Astrocyte (in vitro differentiated cells and primary cell): ENCODE measurements around the gene VPS26C. TPM values are rescaled to one million over a fixed set of nuclear protein-coding genes. Genes with fewer than 3 reads are reported as not detected.

Experiments used
- DNase-seq: peaks from one replicate; pipeline ENCODE4 v3.0.0-alpha.2; 2010; ENCODE audit warnings: low read depth
- FAIRE-seq: peaks from 2 replicates; lab custom pipeline; 2011; peaks lifted over from hg19 to GRCh38; lab: Jason Lieb, UNC
- H2AFZ ChIP-seq: 2 replicates; pipeline ENCODE4 v1.6.0; 2012; ENCODE audit warnings: low read depth, low read length, inconsistent platforms
- H3K27ac ChIP-seq: 2 replicates; pipeline ENCODE4 v1.5.1; 2011; ENCODE audit warnings: low read depth, low read length, inconsistent platforms
- H3K27me3 ChIP-seq: 2 replicates; pipeline ENCODE4 v1.6.0; 2011; ENCODE audit warnings: low read length, inconsistent platforms; ENCODE audit not compliant: insufficient read depth
- H3K36me3 ChIP-seq: 2 replicates; pipeline ENCODE4 v1.5.1; 2011; ENCODE audit warnings: low read length, inconsistent platforms; ENCODE audit not compliant: insufficient read depth
- H3K4me1 ChIP-seq: 2 replicates; pipeline ENCODE4 v1.5.1; 2011; ENCODE audit warnings: low read length, inconsistent platforms; ENCODE audit not compliant: insufficient read depth
- H3K4me2 ChIP-seq: 2 replicates; pipeline ENCODE4 v1.6.0; 2012; ENCODE audit warnings: low read length, inconsistent platforms
- H3K4me3 ChIP-seq: 2 replicates; pipeline ENCODE4 v1.5.1; 2011; ENCODE audit warnings: low read depth, mild to moderate bottlenecking, low read length, inconsistent platforms; ENCODE audit not compliant: insufficient read depth
- H3K79me2 ChIP-seq: 2 replicates; pipeline ENCODE4 v1.6.0; 2012; ENCODE audit warnings: mild to moderate bottlenecking, low read length, inconsistent platforms; ENCODE audit not compliant: insufficient read depth
- H3K9ac ChIP-seq: 2 replicates; pipeline ENCODE4 v1.6.0; 2012; ENCODE audit warnings: mild to moderate bottlenecking, low read length, inconsistent platforms
- H3K9me3 ChIP-seq: 2 replicates; pipeline ENCODE4 v1.5.1; 2012; ENCODE audit warnings: low read depth, mild to moderate bottlenecking, low read length, inconsistent platforms; ENCODE audit not compliant: insufficient read depth
- H4K20me1 ChIP-seq: 2 replicates; pipeline ENCODE4 v1.6.0; 2012; ENCODE audit warnings: low read length, inconsistent platforms; ENCODE audit not compliant: insufficient read depth
- H3K27ac Mint-ChIP-seq: one replicate; pipeline ENCODE4 v1.8.0; 2021; ENCODE audit warnings: mild to moderate bottlenecking, mixed read lengths; ENCODE audit not compliant: unreplicated experiment
- H3K27me3 Mint-ChIP-seq: one replicate; pipeline ENCODE4 v1.8.0; 2021; ENCODE audit warnings: low read depth, mixed read lengths; ENCODE audit not compliant: unreplicated experiment
- H3K36me3 Mint-ChIP-seq: one replicate; pipeline ENCODE4 v1.8.0; 2021; ENCODE audit warnings: low read depth, mixed read lengths; ENCODE audit not compliant: unreplicated experiment
- H3K4me1 Mint-ChIP-seq: one replicate; pipeline ENCODE4 v1.8.0; 2021; ENCODE audit warnings: low read depth, mixed read lengths; ENCODE audit not compliant: unreplicated experiment
- H3K4me3 Mint-ChIP-seq: one replicate; pipeline ENCODE4 v1.8.0; 2021; ENCODE audit warnings: mild to moderate bottlenecking, moderate library complexity, mixed read lengths; ENCODE audit not compliant: unreplicated experiment
- H3K9me3 Mint-ChIP-seq: one replicate; pipeline ENCODE4 v1.8.0; 2021; ENCODE audit warnings: mild to moderate bottlenecking, mixed read lengths; ENCODE audit not compliant: unreplicated experiment
- EZH2 ChIP-seq: IDR thresholded peaks from 2 replicates; pipeline ENCODE4 v1.6.1; 2012; ENCODE audit warnings: mild to moderate bottlenecking, low read length, inconsistent platforms; ENCODE audit not compliant: insufficient read depth
- total RNA-seq: library from RNA; stranded (reverse); gene quantifications from 2 replicates; pipeline ENCODE4 v1.2.1, GENCODE V29; 2021
- TF ChIP-seq, protein P1 (sequence below): IDR thresholded peaks from 2 replicates; pipeline ENCODE4 v1.5.1; 2011; ENCODE audit warnings: low read depth, mild to moderate bottlenecking, inconsistent platforms, low read length, moderate library complexity; ENCODE audit not compliant: insufficient read depth

Gene VPS26C
- total RNA-seq, 1 donor from 2014 or later = 52.9 TPM

GRCh38 chr21:37199057-37199924, 67.8 kb downstream of the VPS26C start:
- Mint-ChIP-seq H3K27ac (peak overlapping the region; percentile 38), H3K9me3 (no peaks in the 10 kb centered on the region), H3K36me3 (peaks cover 33% of the 10 kb centered on the region), H3K4me1 (peaks cover 22% of the 10 kb centered on the region), H3K4me3 (no peak overlapping the region), H3K27me3 (no peaks in the 10 kb centered on the region)
- Histone ChIP-seq H4K20me1 (peaks cover 32% of the 10 kb centered on the region), H3K79me2 (peaks cover 6% of the 10 kb centered on the region), H3K4me1 (peaks cover 18% of the 10 kb centered on the region), H3K4me3 (no peak overlapping the region), H3K36me3 (peaks cover 47% of the 10 kb centered on the region), H3K27me3 (no peaks in the 10 kb centered on the region), H3K4me2 (peak overlapping the region; percentile 72), H3K9ac (peak overlapping the region; percentile 62), H3K9me3 (no peaks in the 10 kb centered on the region), H3K27ac (peak overlapping the region; percentile 77), H2AFZ (no peak overlapping the region)
- DNase-seq (peak; percentile 68), FAIRE-seq (no peak)
- TF ChIP-seq EZH2 = no peak
- TF ChIP-seq, protein P1, sequence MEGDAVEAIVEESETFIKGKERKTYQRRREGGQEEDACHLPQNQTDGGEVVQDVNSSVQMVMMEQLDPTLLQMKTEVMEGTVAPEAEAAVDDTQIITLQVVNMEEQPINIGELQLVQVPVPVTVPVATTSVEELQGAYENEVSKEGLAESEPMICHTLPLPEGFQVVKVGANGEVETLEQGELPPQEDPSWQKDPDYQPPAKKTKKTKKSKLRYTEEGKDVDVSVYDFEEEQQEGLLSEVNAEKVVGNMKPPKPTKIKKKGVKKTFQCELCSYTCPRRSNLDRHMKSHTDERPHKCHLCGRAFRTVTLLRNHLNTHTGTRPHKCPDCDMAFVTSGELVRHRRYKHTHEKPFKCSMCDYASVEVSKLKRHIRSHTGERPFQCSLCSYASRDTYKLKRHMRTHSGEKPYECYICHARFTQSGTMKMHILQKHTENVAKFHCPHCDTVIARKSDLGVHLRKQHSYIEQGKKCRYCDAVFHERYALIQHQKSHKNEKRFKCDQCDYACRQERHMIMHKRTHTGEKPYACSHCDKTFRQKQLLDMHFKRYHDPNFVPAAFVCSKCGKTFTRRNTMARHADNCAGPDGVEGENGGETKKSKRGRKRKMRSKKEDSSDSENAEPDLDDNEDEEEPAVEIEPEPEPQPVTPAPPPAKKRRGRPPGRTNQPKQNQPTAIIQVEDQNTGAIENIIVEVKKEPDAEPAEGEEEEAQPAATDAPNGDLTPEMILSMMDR = no peak

GRCh38 chr21:37197746-37198145, 69.4 kb downstream of the VPS26C start:
- TF ChIP-seq, protein P1 = no peak
- no peak for TF ChIP-seq EZH2
- H3K27me3 Mint-ChIP-seq = no peaks in the 10 kb centered on the region

GRCh38 chr21:37196847-37197246, 70.3 kb downstream of the VPS26C start:
- no peaks in the 10 kb centered on the region for H3K27me3 Mint-ChIP-seq
- TF ChIP-seq EZH2 = no peak
- TF ChIP-seq, protein P1 = no peak
- Histone ChIP-seq H3K27ac (no peak overlapping the region), H3K4me2 (no peak overlapping the region), H3K27me3 (no peaks in the 10 kb centered on the region), H3K79me2 (peaks cover 6% of the 10 kb centered on the region), H3K9ac (no peak overlapping the region), H3K9me3 (no peaks in the 10 kb centered on the region), H3K4me3 (no peak overlapping the region), H3K36me3 (peaks cover 51% of the 10 kb centered on the region), H2AFZ (no peak overlapping the region), H3K4me1 (peaks cover 18% of the 10 kb centered on the region), H4K20me1 (peaks cover 44% of the 10 kb centered on the region)
- no peak for FAIRE-seq
- H3K9me3 Mint-ChIP-seq = no peaks in the 10 kb centered on the region
- H3K4me3 Mint-ChIP-seq = no peak overlapping the region
- H3K4me1 Mint-ChIP-seq = peaks cover 12% of the 10 kb centered on the region
- DNase-seq = no peak
- H3K36me3 Mint-ChIP-seq = peaks cover 30% of the 10 kb centered on the region
- H3K27ac Mint-ChIP-seq = no peak overlapping the region

More at GRCh38 chr21:37197746-37198145, 69.4 kb downstream of the VPS26C start:
- Histone ChIP-seq H3K9ac (no peak overlapping the region), H3K27me3 (no peaks in the 10 kb centered on the region), H2AFZ (no peak overlapping the region), H3K27ac (no peak overlapping the region), H3K36me3 (peaks cover 50% of the 10 kb centered on the region), H3K4me3 (no peak overlapping the region), H3K4me2 (no peak overlapping the region), H3K4me1 (peaks cover 18% of the 10 kb centered on the region), H3K9me3 (no peaks in the 10 kb centered on the region), H4K20me1 (peaks cover 41% of the 10 kb centered on the region), H3K79me2 (peaks cover 6% of the 10 kb centered on the region)
- FAIRE-seq (no peak), DNase-seq (no peak)
- Mint-ChIP-seq H3K4me1 (peaks cover 19% of the 10 kb centered on the region), H3K36me3 (peaks cover 37% of the 10 kb centered on the region), H3K4me3 (no peak overlapping the region), H3K27ac (no peak overlapping the region), H3K9me3 (no peaks in the 10 kb centered on the region)
